Muscle layer of colon (tissue), 2 donors: ENCODE measurements around the gene YWHAH.

Experiments used
- H3K27ac ChIP-seq: one replicate; pipeline ENCODE4 v1.7.0; 2013; ENCODE audit warnings: low read depth, mild to moderate bottlenecking, low read length, moderate library complexity
- H3K27me3 ChIP-seq, 2 donors: one replicate each; pipeline ENCODE4 v1.7.0; 2013; ENCODE audit warnings: low read length in 2 of 2, mild to moderate bottlenecking in 2 of 2; ENCODE audit not compliant: insufficient read depth in 2 of 2, control insufficient read depth in 1 of 2
- H3K36me3 ChIP-seq: one replicate; pipeline ENCODE4 v1.7.0; 2013; ENCODE audit warnings: mild to moderate bottlenecking, low read length; ENCODE audit not compliant: insufficient read depth
- H3K4me1 ChIP-seq: one replicate; pipeline ENCODE4 v1.7.0; 2013; ENCODE audit warnings: mild to moderate bottlenecking, low read length; ENCODE audit not compliant: insufficient read depth
- H3K4me3 ChIP-seq, 2 donors: one replicate each; pipeline ENCODE4 v1.7.0; 2013; ENCODE audit warnings: low read length in 2 of 2, low read depth in 1 of 2, mild to moderate bottlenecking in 1 of 2, moderate library complexity in 1 of 2
- H3K9ac ChIP-seq: one replicate; pipeline ENCODE4 v1.7.0; 2013; ENCODE audit warnings: low read length
- H3K9me3 ChIP-seq: one replicate; pipeline ENCODE4 v1.7.0; 2013; ENCODE audit warnings: mild to moderate bottlenecking, low read length
- donor health status: abdominal sarcoma.
- donor health status: Adenocarcinoma of cecum.

The YWHAH gene

DNA sequence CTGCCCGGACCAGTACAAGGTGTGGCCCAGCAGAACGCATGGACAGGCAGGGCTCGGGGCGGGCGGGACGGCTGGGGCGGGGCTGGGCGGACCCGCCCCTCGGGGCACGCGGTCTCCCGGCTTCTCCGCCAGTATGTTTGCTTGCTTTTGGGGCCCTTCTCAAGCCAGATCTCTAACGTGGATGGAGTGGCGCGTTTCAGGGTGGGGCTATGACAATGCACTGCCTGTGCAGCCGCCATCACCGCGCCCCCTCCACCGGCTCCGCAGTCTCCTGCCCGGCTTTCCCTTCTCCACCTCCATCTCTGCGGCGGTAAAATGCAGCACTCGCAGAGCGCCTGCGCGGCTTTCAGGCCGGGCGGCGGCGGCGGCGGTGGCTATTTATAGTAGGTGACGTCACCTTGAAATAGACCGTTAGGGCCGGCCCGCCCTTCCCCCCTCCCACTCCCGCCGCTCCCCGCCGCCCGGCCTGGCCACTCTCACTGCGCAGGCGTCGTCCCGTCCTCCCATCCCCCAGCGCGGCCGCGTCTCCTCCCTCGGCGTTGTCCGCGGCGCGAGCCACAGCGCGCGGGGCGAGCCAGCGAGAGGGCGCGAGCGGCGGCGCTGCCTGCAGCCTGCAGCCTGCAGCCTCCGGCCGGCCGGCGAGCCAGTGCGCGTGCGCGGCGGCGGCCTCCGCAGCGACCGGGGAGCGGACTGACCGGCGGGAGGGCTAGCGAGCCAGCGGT lies at the start of gene YWHAH:
YWHAH (plus strand) TSS at position 558 of the 722 bp plus-strand sequence. CDS start 199 bp downstream, outside the sequence.
- peaks cover 24% of the 10 kb centered on the region for H3K4me1 ChIP-seq
- peak within 1 kb of the TSS; percentile 65 for H3K27ac ChIP-seq
- no peaks in the 10 kb centered on the region for H3K36me3 ChIP-seq
- H3K4me3 ChIP-seq, result peak within 1 kb of the TSS; percentile 76 to 96
- no peaks in the 10 kb centered on the region for H3K27me3 ChIP-seq
- no peaks in the 10 kb centered on the region for H3K9me3 ChIP-seq
- peak within 1 kb of the TSS; percentile 71 for H3K9ac ChIP-seq

DNA sequence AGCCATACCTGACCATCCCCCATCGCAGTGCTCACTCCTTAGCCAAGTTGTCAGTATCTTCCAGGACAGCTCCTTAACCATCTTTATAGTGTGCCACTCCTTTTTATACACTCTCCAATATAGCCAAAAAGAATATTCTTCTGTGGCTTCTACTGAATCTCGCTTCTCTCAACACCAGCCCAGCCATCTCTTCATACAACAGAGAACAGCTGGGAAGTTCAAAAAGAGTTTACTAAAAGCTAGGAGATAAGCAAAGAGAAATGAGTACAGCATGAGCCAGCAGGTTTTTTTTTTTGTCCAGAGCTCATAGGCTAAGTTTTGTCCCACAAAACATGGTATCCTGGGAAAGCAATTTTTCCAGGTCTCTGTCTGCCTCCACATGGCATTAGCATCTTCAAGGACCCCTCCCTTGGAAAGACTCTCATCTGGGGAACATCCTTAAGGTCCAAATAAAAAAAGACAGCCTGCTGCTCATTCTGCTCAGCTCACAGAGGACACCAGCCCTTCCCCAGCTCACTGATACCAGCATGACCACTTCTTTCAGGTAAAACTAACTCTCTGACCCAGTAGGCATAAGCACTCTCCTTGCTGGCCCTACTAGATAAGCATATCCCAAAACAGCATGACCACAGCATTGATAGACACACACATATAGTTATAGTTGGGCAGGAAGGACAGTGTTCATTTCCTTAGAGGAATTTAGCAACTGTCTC lies 48.8 kb upstream of the YWHAH start:
- Histone ChIP-seq H3K9me3 (no peaks in the 10 kb centered on the region), H3K27me3 (no peaks in the 10 kb centered on the region), H3K4me3 (no peak overlapping the region), H3K27ac (no peak overlapping the region), H3K4me1 (no peaks in the 10 kb centered on the region), H3K9ac (no peak overlapping the region), H3K36me3 (peaks cover 28% of the 10 kb centered on the region)

DNA sequence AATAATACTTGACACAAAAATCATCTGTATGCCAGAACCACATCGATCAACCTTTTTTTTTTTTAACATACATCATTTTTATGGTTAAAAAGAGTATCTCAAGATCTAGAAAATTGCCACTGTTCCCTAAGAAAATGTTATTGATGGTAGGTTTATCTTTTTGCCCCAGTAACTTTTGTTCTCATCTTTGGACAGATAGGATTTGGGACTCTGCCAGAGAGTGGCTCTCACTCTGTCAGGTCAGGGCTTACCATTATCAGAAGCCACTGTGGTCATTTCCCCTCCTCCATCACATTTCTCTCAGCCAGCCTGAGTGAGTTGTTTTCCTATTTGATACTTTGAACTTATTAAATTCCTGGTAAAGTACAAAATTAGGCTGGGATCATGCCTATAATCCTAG lies 47.9 kb upstream of the YWHAH start:
- Histone ChIP-seq H3K4me1 (no peaks in the 10 kb centered on the region), H3K4me3 (no peak overlapping the region), H3K36me3 (peaks cover 29% of the 10 kb centered on the region), H3K27me3 (no peaks in the 10 kb centered on the region), H3K27ac (no peak overlapping the region), H3K9me3 (no peaks in the 10 kb centered on the region), H3K9ac (no peak overlapping the region)

DNA sequence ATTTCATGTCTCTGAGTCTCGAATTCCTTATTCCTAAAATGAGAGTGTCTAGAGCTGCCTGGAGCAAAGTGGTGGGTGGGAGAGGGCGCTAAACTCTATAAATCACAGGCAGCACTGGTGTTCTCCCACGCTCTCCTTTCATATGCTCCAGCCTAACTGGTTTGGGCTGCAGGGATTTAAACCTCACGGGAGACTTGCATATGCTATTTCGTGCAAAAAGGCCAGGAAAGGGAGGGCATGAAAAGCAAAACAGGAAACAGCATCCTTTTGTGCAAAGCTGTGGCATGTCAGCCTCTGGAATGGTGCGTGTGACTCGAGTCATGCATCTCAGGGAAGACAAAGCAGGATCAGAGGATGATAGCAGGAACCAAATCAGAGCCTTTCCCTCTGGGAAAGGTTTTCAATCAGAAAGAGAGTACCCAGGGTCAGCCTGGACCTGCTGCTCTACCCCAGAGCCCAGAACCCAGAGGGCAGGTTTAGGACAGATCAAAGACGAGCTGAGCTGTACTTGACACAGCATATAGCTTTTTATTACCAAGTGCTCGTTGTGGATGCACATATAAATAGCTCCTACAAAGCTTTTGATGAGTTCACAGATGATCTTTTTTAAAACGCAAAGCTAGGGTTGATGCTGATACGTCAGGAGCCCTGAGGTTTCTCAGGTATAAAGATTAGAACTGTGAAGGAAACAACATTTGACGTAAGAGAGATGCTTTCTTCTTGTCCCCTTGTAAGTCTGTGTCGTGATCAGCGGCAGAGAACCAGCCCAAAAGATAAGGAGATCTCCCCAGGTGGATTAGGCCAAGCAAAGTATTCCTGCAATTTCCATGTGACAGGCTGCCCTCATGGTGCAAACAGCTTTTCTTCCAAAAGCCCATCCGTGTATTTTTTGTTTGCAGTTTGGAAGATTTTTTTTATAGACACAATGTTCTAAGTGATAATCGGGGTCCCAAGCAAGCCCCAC lies 46.2 kb upstream of the YWHAH start:
- Histone ChIP-seq H3K9ac (no peak overlapping the region), H3K36me3 (peaks cover 41% of the 10 kb centered on the region), H3K9me3 (no peaks in the 10 kb centered on the region), H3K27me3 (no peaks in the 10 kb centered on the region), H3K4me1 (no peaks in the 10 kb centered on the region), H3K4me3 (no peak overlapping the region), H3K27ac (no peak overlapping the region)

DNA sequence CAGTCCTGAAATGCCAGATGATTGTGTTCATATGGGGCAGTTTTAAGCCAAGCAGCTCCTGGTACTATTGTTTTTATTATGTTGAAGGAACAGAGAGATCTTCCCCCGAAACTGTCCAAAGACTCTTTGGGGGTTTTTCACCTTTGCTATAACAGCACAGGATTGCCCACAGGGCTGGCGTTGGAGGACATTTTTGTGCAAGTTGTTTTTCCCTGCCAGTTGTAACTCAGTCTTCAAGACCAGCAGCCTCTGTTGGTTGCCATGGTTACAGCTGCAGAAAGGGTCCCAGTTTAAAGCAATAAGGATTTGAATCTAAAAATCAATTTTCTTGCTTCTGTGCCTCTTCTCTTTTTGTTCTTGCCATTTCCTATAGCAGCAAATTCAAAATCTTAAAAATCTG lies 45.4 kb upstream of the YWHAH start:
- no peaks in the 10 kb centered on the region for H3K27me3 ChIP-seq
- peaks cover 40% of the 10 kb centered on the region for H3K36me3 ChIP-seq
- no peaks in the 10 kb centered on the region for H3K4me1 ChIP-seq
- H3K4me3 ChIP-seq, result no peak overlapping the region
- H3K27ac ChIP-seq, result no peak overlapping the region
- no peaks in the 10 kb centered on the region for H3K9me3 ChIP-seq
- H3K9ac ChIP-seq, result no peak overlapping the region

DNA sequence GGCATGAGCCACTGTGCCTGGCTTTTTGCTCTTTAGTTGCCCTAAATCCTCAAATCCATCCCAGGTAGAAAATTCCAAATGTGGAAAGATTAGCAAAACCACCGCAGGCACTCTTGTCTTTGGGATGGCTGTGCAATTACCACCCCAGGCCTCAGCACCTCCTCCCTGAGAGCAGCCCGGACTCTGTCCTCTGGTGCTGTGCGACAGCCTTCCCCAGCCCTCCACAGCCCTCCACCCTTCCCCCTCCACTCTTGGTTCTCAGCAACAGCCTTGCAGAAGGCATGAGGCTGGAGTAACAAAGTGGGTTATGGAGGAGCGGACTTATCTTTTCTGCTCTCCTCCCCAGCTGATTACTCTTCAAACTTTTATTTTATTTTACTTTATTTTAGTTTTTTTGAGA lies 44.7 kb upstream of the YWHAH start:
- H3K4me1 ChIP-seq, result no peaks in the 10 kb centered on the region
- H3K9me3 ChIP-seq, result no peaks in the 10 kb centered on the region
- peaks cover 40% of the 10 kb centered on the region for H3K36me3 ChIP-seq
- no peak overlapping the region for H3K4me3 ChIP-seq
- H3K27ac ChIP-seq, result no peak overlapping the region
- H3K9ac ChIP-seq, result no peak overlapping the region
- H3K27me3 ChIP-seq, result no peaks in the 10 kb centered on the region

DNA sequence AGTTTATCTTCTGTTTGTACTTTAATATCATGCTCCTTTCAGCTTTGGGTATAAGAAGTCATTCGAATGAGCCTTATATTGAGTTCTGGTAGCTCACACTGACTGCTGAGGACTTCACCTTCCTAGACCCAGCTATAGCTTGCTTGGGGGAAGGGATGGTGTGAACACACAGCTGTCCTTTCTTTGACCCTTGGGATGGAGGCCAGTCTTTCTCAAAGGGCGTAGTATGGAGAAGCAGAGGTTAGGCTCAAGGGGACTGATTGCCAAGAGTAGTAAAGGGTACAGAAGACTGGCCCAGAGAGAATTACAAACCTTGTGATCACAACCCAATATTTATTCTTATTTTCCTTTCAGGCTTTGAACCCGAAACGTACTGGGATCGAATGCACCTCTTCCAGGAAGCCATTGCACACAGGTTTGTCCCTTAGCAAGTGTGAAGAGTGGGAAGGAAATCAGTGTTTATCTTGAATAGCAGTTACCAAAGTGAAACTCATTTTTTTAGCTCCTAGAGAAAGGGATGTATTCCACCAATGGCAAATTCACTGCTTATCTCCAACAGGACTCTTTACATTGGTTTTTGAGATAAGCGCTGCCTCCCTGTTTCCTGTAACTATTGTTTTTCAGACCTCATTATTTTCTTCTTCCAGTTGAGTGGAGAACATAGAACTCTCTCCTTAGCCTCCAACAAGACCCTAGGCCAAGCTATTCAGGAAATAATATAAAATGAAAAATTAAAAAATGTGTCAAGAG lies 42.8 kb upstream of the YWHAH start:
- no peak overlapping the region for H3K9ac ChIP-seq
- H3K27me3 ChIP-seq, result no peaks in the 10 kb centered on the region
- no peak overlapping the region for H3K27ac ChIP-seq
- no peaks in the 10 kb centered on the region for H3K4me1 ChIP-seq
- peaks cover 41% of the 10 kb centered on the region for H3K36me3 ChIP-seq
- no peak overlapping the region for H3K4me3 ChIP-seq
- H3K9me3 ChIP-seq, result no peaks in the 10 kb centered on the region

GRCh38 chr22:31904651-31905050 lies 39.7 kb upstream of the YWHAH start:
- Histone ChIP-seq H3K36me3 (peaks cover 30% of the 10 kb centered on the region), H3K4me1 (no peaks in the 10 kb centered on the region), H3K4me3 (no peak overlapping the region), H3K9ac (no peak overlapping the region), H3K27ac (no peak overlapping the region), H3K9me3 (no peaks in the 10 kb centered on the region), H3K27me3 (no peaks in the 10 kb centered on the region)

GRCh38 chr22:31905356-31905755 lies 39.0 kb upstream of the YWHAH start:
- Histone ChIP-seq H3K27me3 (no peaks in the 10 kb centered on the region), H3K9me3 (no peaks in the 10 kb centered on the region), H3K4me1 (no peaks in the 10 kb centered on the region), H3K9ac (no peak overlapping the region), H3K36me3 (peaks cover 30% of the 10 kb centered on the region), H3K4me3 (no peak overlapping the region), H3K27ac (no peak overlapping the region)

DNA sequence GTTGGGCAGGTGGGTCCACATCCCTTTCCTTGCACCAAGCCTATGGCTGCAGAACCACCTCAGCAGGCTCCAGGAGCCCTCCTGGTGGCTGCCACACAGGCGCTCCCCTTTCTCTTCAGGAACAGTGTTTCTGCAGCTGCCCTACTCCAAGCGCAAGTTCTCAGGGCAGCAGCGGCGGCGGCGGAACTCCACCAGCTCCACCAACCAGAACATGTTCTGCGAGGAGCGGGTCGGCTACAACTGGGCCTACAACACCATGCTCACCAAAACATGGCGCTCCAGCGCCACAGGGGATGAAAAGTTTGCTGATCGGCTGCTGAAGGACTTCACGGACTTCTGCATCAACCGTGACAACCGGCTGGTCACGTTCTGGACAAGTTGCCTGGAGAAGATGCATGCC lies 38.2 kb upstream of the YWHAH start:
- no peak overlapping the region for H3K9ac ChIP-seq
- H3K27me3 ChIP-seq, result no peaks in the 10 kb centered on the region
- H3K36me3 ChIP-seq, result peaks cover 30% of the 10 kb centered on the region

DNA sequence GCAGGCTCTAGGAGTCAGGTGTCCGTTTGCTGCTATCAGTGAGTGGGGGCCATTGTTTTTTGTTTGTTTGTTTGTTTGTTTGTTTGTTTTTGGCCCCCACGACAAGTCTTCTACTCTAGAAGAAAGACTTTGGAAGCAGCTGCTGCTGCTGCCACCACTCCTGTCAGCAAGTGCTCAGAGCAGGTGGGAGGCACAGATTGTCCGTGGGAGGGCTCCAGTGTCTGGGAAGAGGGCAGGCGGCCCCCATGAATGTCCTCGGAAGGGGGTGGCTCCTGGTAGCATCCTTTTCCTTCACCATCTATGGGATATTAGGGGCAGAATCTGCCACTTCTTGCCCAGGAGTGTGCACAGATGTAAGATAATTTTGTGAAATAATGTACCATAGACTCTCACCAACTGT lies 37.8 kb upstream of the YWHAH start:
- H3K27me3 ChIP-seq, result no peaks in the 10 kb centered on the region
- H3K9me3 ChIP-seq, result no peaks in the 10 kb centered on the region
- H3K9ac ChIP-seq, result no peak overlapping the region
- no peaks in the 10 kb centered on the region for H3K4me1 ChIP-seq
- peaks cover 27% of the 10 kb centered on the region for H3K36me3 ChIP-seq
- H3K4me3 ChIP-seq, result no peak overlapping the region
- H3K27ac ChIP-seq, result no peak overlapping the region

More for the DNA sequence above, 38.2 kb upstream of the YWHAH start:
- Histone ChIP-seq H3K9me3 (no peaks in the 10 kb centered on the region), H3K4me3 (no peak overlapping the region), H3K4me1 (no peaks in the 10 kb centered on the region), H3K27ac (no peak overlapping the region)
